ENCODE results near the gene CCNY. TPM values are rescaled to one million over a fixed set of nuclear protein-coding genes. Genes with fewer than 3 reads are reported as not detected.
A peak's percentile ranks its signal among the peaks of the same experiment; 100 is the strongest.

The CCNY gene
- total RNA-seq, 1 donor from 2014 or later, result 59.4 TPM

DNA sequence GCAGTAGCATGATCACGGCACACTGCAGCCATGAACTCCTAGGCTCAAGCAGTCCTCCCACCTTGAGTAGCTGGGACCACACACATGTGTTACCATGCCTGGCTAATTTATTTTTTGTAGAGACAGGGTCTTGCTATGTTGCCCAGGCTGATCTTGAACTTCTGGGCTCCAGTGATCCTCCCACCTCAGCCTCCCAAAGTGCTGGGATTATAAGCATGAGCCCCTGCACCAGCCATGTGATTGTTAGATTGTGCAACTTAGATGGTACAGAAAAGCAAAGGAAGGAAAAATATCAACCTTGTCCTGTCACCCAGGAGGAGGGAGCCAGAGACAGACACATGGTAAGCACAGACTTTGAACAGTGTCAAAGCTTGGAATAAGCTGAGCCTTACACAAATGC is 73.5 kb downstream of the CCNY start:
- DNase-seq (ENCODE audit: low spot score, unreplicated experiment), result no peak
- TF ChIP-seq, protein P1, sequence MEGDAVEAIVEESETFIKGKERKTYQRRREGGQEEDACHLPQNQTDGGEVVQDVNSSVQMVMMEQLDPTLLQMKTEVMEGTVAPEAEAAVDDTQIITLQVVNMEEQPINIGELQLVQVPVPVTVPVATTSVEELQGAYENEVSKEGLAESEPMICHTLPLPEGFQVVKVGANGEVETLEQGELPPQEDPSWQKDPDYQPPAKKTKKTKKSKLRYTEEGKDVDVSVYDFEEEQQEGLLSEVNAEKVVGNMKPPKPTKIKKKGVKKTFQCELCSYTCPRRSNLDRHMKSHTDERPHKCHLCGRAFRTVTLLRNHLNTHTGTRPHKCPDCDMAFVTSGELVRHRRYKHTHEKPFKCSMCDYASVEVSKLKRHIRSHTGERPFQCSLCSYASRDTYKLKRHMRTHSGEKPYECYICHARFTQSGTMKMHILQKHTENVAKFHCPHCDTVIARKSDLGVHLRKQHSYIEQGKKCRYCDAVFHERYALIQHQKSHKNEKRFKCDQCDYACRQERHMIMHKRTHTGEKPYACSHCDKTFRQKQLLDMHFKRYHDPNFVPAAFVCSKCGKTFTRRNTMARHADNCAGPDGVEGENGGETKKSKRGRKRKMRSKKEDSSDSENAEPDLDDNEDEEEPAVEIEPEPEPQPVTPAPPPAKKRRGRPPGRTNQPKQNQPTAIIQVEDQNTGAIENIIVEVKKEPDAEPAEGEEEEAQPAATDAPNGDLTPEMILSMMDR (IDR thresholded peaks at IDR 0.05; ENCODE audit: unreplicated experiment), result no peak
- H3K36me3 Mint-ChIP-seq (ENCODE audit: insufficient read depth), result no peaks in the 10 kb centered on the region
- peaks cover 22% of the 10 kb centered on the region for H3K4me1 Mint-ChIP-seq (ENCODE audit: low read depth)
- H3K4me3 Mint-ChIP-seq (ENCODE audit: low read depth), result no peak overlapping the region
- H3K9me3 Mint-ChIP-seq (ENCODE audit: low read depth), result peaks cover 7% of the 10 kb centered on the region
- H3K27ac Mint-ChIP-seq, result peak overlapping the region; percentile 49
- no peaks in the 10 kb centered on the region for H3K27me3 Mint-ChIP-seq

DNA sequence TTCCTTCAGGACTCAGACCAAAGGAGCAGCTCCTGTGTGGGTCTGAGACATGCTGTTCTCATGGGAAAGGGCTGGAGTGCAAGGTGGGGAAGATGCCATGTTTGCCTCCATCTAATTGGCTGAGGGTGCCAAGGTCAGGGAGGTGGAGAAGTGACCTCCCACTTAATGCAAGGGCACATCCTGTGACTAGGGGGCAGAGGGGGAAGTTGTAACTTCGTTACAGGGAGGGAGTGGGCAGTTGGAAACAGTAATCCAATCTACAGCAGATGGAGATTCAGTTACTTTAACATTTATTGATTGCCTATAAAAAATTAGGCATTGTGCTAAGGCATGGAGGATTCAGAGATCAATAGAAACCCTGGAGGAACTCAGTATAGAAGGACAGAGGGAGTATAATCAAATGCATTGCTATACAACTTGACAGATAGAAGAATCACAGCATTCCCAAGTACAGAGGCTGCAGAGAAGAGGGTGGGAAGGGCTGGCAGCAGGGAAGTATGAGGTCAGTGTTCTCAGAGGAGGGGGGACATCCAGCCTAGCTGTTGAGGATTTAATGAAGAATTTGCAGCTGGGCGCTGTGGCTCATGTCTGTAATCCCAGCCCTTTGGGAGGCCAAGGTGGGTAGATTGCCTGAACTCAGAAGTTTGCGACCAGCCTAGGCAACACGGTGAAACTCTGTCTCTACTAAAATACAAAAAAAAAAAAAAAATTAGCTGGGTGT is 75.9 kb downstream of the CCNY start:
- DNase-seq (ENCODE audit: low spot score, unreplicated experiment), result no peak
- no peaks in the 10 kb centered on the region for H3K27me3 Mint-ChIP-seq
- TF ChIP-seq, protein P1 (IDR thresholded peaks at IDR 0.05; ENCODE audit: unreplicated experiment), result no peak
- no peaks in the 10 kb centered on the region for H3K36me3 Mint-ChIP-seq (ENCODE audit: insufficient read depth)
- H3K27ac Mint-ChIP-seq, result no peak overlapping the region
- peaks cover 25% of the 10 kb centered on the region for H3K4me1 Mint-ChIP-seq (ENCODE audit: low read depth)
- no peak overlapping the region for H3K4me3 Mint-ChIP-seq (ENCODE audit: low read depth)
- peaks cover 4% of the 10 kb centered on the region for H3K9me3 Mint-ChIP-seq (ENCODE audit: low read depth)

DNA sequence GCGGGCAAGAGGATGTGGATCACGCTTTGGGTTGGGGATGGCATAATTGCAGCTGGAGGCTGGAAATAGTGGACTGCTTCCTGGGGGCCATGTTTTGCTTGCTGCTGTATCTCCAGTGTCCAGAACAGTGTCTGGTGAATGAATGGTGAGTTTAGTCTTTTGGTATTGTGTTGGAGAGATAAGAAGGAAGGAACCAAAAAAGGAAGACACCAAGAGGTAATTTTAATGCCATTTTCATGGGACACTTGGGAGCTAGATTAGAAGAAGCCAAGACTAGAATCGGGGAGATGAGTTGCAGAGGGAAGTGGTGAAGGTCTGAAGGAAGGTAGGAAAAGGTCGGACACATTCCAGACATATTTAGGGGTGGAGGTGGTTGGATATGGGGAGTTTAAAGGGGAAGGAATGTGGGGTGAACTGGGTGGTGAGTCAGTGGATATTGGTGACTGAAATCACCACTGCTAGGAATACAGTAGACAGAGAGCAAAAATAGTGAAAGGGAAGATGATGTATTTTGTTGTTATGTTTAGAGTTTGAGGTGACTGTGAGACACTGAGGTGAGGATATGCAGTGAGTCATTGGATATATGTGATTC is 76.7 kb downstream of the CCNY start:
- no peak for DNase-seq (ENCODE audit: low spot score, unreplicated experiment)
- TF ChIP-seq, protein P1 (IDR thresholded peaks at IDR 0.05; ENCODE audit: unreplicated experiment), result no peak
- no peaks in the 10 kb centered on the region for H3K9me3 Mint-ChIP-seq (ENCODE audit: low read depth)
- no peak overlapping the region for H3K27ac Mint-ChIP-seq
- no peaks in the 10 kb centered on the region for H3K27me3 Mint-ChIP-seq
- no peaks in the 10 kb centered on the region for H3K36me3 Mint-ChIP-seq (ENCODE audit: insufficient read depth)
- no peak overlapping the region for H3K4me3 Mint-ChIP-seq (ENCODE audit: low read depth)
- H3K4me1 Mint-ChIP-seq (ENCODE audit: low read depth), result peaks cover 25% of the 10 kb centered on the region

DNA sequence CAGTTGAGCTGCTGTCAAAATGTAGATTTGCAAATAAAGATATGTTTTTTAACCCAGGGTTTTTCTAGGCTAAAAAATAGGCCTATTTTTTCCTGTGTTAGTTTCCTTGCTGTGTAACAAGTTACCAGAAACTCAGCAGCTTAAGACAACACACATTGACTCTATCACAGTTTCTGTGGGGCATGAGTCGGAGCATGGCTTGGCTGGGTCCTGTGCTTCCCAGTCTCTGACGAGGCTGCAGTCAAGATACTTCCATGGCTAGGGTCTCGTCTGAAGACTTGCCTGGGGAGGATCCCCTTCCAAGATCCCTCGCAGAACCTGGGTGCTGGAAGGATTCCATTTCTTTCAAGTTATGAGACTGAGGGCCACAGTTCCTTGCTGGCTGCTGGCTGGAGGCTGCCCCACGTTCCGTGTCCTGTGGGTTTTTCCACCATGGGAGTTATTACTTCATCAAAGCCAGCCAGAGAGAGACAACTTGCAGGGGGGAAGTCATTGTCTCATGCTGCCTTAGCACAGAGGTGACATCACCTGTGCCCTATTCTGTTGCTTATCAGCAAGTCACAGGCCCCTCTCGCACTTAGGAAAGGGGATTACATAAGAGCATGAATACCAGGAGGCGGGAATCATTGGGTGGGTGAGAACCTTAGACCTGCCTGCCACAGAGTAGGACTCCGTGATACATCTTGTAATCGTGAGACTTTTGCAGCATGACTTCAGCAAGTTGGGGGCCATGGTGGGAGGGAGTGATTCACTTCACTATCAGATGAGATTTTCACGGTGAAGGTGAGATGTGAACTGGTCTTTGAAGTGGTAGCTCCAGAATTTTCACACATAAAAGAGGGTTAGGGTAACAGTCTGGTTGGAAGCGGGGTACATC is 77.9 kb downstream of the CCNY start:
- H3K4me3 Mint-ChIP-seq (ENCODE audit: low read depth), result no peak overlapping the region
- TF ChIP-seq, protein P1 (IDR thresholded peaks at IDR 0.05; ENCODE audit: unreplicated experiment), result no peak
- H3K27ac Mint-ChIP-seq, result peak overlapping the region; percentile 29
- no peak for DNase-seq (ENCODE audit: low spot score, unreplicated experiment)
- no peaks in the 10 kb centered on the region for H3K9me3 Mint-ChIP-seq (ENCODE audit: low read depth)
- peaks cover 23% of the 10 kb centered on the region for H3K4me1 Mint-ChIP-seq (ENCODE audit: low read depth)
- H3K36me3 Mint-ChIP-seq (ENCODE audit: insufficient read depth), result no peaks in the 10 kb centered on the region
- no peaks in the 10 kb centered on the region for H3K27me3 Mint-ChIP-seq

DNA sequence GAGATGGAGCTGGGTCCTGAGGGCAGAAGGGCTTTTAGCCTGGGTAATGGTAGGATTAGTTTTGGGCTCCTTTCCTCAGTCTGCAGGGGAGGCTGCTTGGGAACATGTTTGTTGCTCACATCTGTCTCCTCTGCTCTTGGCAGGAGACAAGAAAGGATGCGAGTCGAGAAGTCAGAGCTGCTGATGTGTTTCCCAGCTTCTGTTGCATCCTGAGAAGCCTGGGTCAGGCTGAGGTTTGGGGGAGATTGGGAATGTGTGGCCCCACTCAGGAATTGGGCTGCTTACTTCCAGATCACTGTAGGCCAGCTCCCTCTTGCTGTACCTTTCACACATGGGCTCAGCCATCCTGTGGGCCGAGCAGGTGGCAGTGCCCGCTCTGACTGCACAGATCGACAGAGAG is 79.2 kb downstream of the CCNY start:
- H3K36me3 Mint-ChIP-seq (ENCODE audit: insufficient read depth), result no peaks in the 10 kb centered on the region
- H3K9me3 Mint-ChIP-seq (ENCODE audit: low read depth), result no peaks in the 10 kb centered on the region
- H3K4me3 Mint-ChIP-seq (ENCODE audit: low read depth), result no peak overlapping the region
- DNase-seq (ENCODE audit: low spot score, unreplicated experiment), result no peak
- H3K27ac Mint-ChIP-seq, result peak overlapping the region; percentile 26
- peaks cover 18% of the 10 kb centered on the region for H3K4me1 Mint-ChIP-seq (ENCODE audit: low read depth)
- no peaks in the 10 kb centered on the region for H3K27me3 Mint-ChIP-seq
- TF ChIP-seq, protein P1 (IDR thresholded peaks at IDR 0.05; ENCODE audit: unreplicated experiment), result no peak
